Thymus (tissue), 14 donors: ENCODE measurements around the gene CCDC51. TPM values are rescaled to one million over a fixed set of nuclear protein-coding genes. Genes with fewer than 3 reads are reported as not detected.
"Not testable (repeated sequence)": the region's sequence is repeated elsewhere in the genome, so short reads cannot be mapped to it uniquely, and the experiment has no call there.

Source experiments
- DNase-seq, 9 donors: peaks; one replicate each; pipeline ENCODE4 v3.0.0-alpha.2; 2013; ENCODE audit warnings: low spot score in 9 of 9, low read depth in 6 of 9, missing footprints in 1 of 9
- H3K27ac ChIP-seq, 2 donors: one replicate each; pipeline ENCODE4 v1.5.1; 2013; ENCODE audit warnings: control low read depth in 1 of 2, low read depth in 1 of 2, low read length in 1 of 2, mild to moderate bottlenecking in 1 of 2, moderate library complexity in 1 of 2
- H3K27me3 ChIP-seq, 2 donors: one replicate each; pipeline ENCODE4 v1.5.1; 2013; ENCODE audit warnings: low read length in 1 of 2; ENCODE audit not compliant: control insufficient read depth in 2 of 2, insufficient read depth in 1 of 2
- H3K36me3 ChIP-seq, 2 donors: one replicate each; pipeline ENCODE4 v1.5.1; 2013; ENCODE audit warnings: low read length in 1 of 2, mild to moderate bottlenecking in 1 of 2, moderate library complexity in 1 of 2; ENCODE audit not compliant: control insufficient read depth in 2 of 2, insufficient read depth in 2 of 2
- H3K4me1 ChIP-seq, 2 donors: one replicate each; pipeline ENCODE4 v1.5.1; 2013; ENCODE audit warnings: low read length in 2 of 2; ENCODE audit not compliant: control insufficient read depth in 2 of 2, insufficient read depth in 2 of 2
- H3K4me3 ChIP-seq, 2 donors: one replicate each; pipeline ENCODE4 v1.5.1; 2013; ENCODE audit warnings: low read length in 2 of 2, control low read depth in 1 of 2, mild to moderate bottlenecking in 1 of 2
- H3K9me3 ChIP-seq, 2 donors: one replicate each; pipeline ENCODE4 v1.5.1; 2013; ENCODE audit warnings: low read length in 1 of 2, mild to moderate bottlenecking in 1 of 2; ENCODE audit not compliant: control insufficient read depth in 2 of 2, insufficient read depth in 1 of 2
- WGBS: extraction: QIAGEN DNeasy Blood & Tissue Kit; methylation state at CpG from one replicate; pipeline ENCODE4 v1.1.7; 2013; 5-methylcytosine and 5-hydroxymethylcytosine counted together
- long read RNA-seq, 10 donors: transcript quantifications; one replicate each; lab custom pipeline, GENCODE V29; 2026
- polyA plus RNA-seq: library from polyadenylated mRNA; stranded (reverse); fragments of 200-250 nt; gene quantifications from one replicate; pipeline ENCODE4 v1.2.3, GENCODE V29; 2013
- total RNA-seq: library from RNA; stranded (reverse); fragments of 120-200 nt; gene quantifications from one replicate; pipeline ENCODE4 v1.2.4, GENCODE V29; 2013
- donor health status: healthy.

CCDC51 gene, protein sequence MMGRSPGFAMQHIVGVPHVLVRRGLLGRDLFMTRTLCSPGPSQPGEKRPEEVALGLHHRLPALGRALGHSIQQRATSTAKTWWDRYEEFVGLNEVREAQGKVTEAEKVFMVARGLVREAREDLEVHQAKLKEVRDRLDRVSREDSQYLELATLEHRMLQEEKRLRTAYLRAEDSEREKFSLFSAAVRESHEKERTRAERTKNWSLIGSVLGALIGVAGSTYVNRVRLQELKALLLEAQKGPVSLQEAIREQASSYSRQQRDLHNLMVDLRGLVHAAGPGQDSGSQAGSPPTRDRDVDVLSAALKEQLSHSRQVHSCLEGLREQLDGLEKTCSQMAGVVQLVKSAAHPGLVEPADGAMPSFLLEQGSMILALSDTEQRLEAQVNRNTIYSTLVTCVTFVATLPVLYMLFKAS
- 17.8 TPM for total RNA-seq
- polyA plus RNA-seq: 14.1 TPM
- long read RNA-seq, donor 1, partial matches to known transcripts: 0 of 1 reads
- long read RNA-seq, donor 1, other reads (novel, unspliced or antisense): 0 of 1 reads
- long read RNA-seq, donor 2, partial matches to known transcripts: 0 of 2 reads
- long read RNA-seq, donor 2, other reads (novel, unspliced or antisense): 0 of 2 reads
- long read RNA-seq, donor 3, partial matches to known transcripts: 0 of 7 reads
- long read RNA-seq, donor 3, other reads (novel, unspliced or antisense): 0 of 7 reads
- long read RNA-seq, donor 4, partial matches to known transcripts: 0 of 1 reads
- long read RNA-seq, donor 4, other reads (novel, unspliced or antisense): 0 of 1 reads
- long read RNA-seq, donor 5, partial matches to known transcripts: 0 of 6 reads
- long read RNA-seq, donor 5, other reads (novel, unspliced or antisense): 0 of 6 reads
- long read RNA-seq, donor 6, partial matches to known transcripts: 0 of 3 reads
- long read RNA-seq, donor 6, other reads (novel, unspliced or antisense): 0 of 3 reads
- long read RNA-seq, donor 7, partial matches to known transcripts: 0 of 12 reads
- long read RNA-seq, donor 7, other reads (novel, unspliced or antisense): 5 of 12 reads
- long read RNA-seq, donor 8: 0 reads
- long read RNA-seq, donor 9, partial matches to known transcripts: 0 of 3 reads
- long read RNA-seq, donor 9, other reads (novel, unspliced or antisense): 0 of 3 reads
- long read RNA-seq, donor 10, partial matches to known transcripts: 927 of 969 reads
- long read RNA-seq, donor 10, other reads (novel, unspliced or antisense): 39 of 969 reads

DNA sequence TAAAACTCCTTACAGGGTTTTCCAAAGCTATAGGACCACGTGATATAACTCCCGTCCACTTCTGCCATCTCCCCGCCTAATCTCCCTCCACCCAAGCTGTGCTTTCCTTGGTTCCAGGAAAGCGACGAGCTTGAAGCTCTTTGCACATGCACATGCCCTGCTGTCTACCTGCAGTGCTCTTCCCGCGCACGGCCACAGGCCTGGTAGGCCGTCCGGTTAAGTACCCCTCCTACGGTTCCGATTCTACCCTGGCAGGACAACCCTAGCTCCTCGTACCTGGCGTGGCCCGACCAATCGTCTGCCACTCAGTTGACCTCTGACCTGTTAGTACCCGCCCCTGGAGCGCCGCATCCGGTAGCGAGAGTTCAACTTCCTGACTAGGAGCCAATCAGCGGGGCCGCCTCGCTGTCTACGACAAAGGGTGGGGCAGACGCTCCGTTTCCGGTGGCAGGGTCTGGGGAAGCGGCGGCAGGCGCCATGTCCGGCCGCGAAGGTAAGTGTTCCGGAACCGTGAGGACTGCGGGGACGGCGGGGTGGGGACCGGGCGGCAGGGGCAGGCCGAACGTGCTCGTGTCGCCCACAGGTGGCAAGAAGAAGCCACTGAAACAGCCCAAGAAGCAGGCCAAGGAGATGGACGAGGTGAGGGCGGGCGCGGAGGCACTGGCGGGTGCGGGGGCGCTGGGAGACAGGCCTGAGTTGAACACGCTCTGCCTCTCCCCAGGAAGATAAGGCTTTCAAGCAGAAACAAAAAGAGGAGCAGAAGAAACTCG, at the start of gene CCDC51, which contains the start of gene TMA7:
CCDC51 (minus strand) TSS at position 300 of the 770 bp plus-strand sequence. CDS start 4,991 bp downstream, outside the sequence.
TMA7 (plus strand) TSS at position 438 of the 770 bp plus-strand sequence; CDS start at position 478, 40 bp downstream.
- WGBS: under 1% methylated on average over 54 of the region's 54 CpGs
- Histone ChIP-seq H3K27me3 (no peaks in the 10 kb centered on the region), H3K4me1 (peaks cover 12 to 30% of the 10 kb centered on the region in 2 donors), H3K4me3 (peak within 1 kb of the TSS; percentile 69 to 85), H3K9me3 (no peaks in the 10 kb centered on the region), H3K36me3 (peaks cover 28% of the 10 kb centered on the region in 2 donors), H3K27ac (peak within 1 kb of the TSS; percentile 87 to 98)
- DNase-seq: peak; percentile 91 to 98 (median 94)

DNA sequence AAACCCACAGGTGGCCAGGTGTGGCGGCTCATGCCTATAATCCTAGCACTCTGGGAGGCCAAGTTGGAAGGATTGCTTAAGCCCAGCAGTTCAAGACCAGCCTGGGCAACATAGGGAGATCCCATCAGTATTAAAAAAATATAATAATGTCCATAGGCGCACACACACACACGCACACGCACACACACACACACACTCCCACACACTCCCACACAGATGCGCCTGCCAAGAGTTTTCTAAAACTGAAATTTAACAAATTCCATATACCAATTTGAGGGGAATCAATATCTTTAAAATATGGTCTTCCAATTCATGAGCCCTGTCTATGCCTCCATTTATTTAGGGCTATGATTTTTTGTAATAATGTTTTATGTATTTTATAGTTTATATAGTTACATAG, 47.0 kb upstream of the CCDC51 start:
- DNase-seq: no peak
- no peaks in the 10 kb centered on the region for H3K4me1 ChIP-seq

DNA sequence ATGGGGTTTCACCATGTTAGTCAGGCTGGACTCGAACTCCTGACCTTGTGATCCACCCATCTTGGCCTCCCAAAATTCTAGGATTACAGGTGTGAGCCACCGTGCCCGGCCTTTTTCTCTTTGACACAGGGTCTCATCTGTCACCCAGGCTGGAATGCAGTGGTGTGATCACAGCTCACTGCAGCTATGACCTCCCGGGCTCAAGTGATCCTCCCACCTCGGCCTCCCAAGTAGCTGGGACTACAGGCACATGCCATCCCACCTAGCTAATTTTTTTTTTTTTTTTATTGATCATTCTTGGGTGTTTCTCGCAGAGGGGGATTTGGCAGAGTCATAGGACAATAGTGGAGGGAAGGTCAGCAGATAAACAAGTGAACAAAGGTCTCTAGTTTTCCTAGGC, 42.9 kb upstream of the CCDC51 start:
- not testable (repeated sequence) for H3K27me3 ChIP-seq, H3K36me3 ChIP-seq, H3K27ac ChIP-seq, DNase-seq, H3K4me3 ChIP-seq, H3K9me3 ChIP-seq
- 98% methylated on average over 6 of the region's 6 CpGs for WGBS
- peaks cover 8 to 22% of the 10 kb centered on the region in 2 donors for H3K4me1 ChIP-seq

More for the DNA sequence above, 47.0 kb upstream of the CCDC51 start:
- H3K4me3 ChIP-seq: no peak overlapping the region
- H3K36me3 ChIP-seq: no peaks in the 10 kb centered on the region
- H3K27ac ChIP-seq: no peak overlapping the region
- 98% methylated on average over 5 of the region's 5 CpGs for WGBS
- H3K9me3 ChIP-seq: no peaks in the 10 kb centered on the region
- H3K27me3 ChIP-seq: no peaks in the 10 kb centered on the region

DNA sequence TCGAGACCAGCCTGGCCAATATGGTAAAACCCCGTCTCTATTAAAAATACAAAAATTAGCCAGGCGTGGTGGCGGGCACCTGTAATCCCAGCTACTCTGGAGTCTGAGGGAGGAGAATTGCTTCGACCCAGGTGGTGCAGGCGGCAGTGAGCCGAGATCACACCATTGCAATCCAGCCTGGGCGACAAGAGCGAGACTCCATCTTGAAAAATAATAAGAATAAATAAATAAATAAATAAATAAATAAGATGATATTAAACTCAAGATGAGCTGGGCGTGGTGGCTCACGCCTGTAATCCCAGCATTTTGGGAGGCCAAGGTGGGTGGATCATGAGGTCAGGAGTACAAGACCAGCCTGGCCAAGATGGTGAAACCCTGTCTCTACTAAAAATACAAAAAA, 41.0 kb upstream of the CCDC51 start:
- H3K9me3 ChIP-seq, H3K27me3 ChIP-seq, H3K27ac ChIP-seq, H3K36me3 ChIP-seq, DNase-seq, H3K4me3 ChIP-seq: not testable (repeated sequence)
- H3K4me1 ChIP-seq: peaks cover 8 to 32% of the 10 kb centered on the region in 2 donors
- over 99% methylated on average over 11 of the region's 11 CpGs for WGBS

DNA sequence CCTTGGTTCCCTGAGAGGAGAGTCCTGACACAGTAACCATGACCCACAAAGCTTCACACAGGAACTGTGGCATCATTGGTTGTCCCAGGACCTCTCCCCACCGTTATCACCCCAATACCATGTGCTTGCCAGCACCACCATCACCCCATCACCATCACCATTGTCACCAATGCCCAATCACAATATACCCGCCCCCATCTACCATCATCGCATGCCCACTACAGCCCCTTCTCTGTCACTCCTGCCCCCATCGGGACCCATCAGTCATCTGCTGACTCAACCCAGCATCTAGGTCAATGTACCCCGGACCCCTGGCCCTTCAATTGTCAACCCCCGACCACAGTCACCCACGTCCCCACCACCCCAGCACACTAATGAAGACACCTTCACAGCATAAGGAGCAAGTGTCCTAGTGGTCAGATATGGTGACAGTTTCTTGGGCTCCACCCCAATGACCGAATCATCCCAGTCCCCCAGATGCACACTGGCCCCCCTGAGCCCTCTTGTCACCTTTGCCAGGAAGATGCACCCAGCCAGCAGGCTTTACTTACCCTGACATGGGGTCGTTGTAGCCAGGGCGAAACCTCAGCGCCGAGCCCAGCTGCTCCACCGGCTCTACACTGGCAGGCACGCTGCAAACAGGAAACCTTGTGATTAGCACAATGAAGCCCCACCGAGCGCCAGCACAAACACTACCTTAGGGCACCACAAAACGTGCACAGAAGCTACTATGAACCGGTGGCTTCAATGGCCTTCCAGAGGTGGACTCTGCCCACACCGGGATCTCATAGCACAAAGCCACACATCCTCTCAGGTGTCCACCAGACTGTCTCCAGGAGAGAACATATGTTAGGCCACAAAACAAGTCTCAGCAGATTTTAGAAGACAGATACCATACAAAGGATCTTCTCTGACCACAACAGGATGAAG, 39.0 kb upstream of the CCDC51 start:
- peaks cover 8 to 32% of the 10 kb centered on the region in 2 donors for H3K4me1 ChIP-seq
- 37% methylated on average over 19 of the region's 19 CpGs for WGBS
- H3K27ac ChIP-seq: peak overlapping the region; percentile 75 to 88
- no peaks in the 10 kb centered on the region for H3K9me3 ChIP-seq
- peak in 5 of 9 donors; percentile 51 to 83 (median 59) for DNase-seq
- no peaks in the 10 kb centered on the region for H3K27me3 ChIP-seq
- no peaks in the 10 kb centered on the region for H3K36me3 ChIP-seq
- H3K4me3 ChIP-seq: peak overlapping the region in 1 of 2 donors; percentile 5

DNA sequence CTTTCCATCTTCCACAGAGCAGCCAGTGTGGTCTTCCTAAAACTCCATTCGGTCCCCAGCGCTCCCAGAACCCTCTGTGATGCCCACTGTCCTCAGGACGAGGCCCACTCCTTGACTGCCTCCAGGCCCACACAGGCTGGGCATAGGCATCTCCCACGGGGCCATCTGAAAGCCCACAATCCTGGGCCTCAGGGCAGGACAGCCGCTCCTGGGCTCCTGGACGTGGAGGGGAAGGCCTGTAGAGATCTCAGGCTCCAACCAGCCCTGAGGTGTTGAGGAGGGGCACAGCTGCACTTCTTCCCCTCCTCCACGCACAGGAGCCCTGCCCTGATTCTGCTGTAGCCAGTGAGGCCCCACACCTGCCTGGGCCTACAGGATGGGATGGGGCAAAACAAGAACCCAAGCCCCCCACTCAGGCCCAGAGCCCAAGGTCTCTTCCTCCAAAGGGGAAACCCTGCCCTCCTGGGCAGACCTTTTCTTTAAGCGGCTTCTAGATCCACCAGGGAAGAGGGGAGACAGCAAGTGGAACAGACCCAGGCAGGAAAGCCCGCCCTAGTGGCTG, 38.1 kb upstream of the CCDC51 start:
- peak overlapping the region in 1 of 2 donors; percentile 75 for H3K27ac ChIP-seq

DNA sequence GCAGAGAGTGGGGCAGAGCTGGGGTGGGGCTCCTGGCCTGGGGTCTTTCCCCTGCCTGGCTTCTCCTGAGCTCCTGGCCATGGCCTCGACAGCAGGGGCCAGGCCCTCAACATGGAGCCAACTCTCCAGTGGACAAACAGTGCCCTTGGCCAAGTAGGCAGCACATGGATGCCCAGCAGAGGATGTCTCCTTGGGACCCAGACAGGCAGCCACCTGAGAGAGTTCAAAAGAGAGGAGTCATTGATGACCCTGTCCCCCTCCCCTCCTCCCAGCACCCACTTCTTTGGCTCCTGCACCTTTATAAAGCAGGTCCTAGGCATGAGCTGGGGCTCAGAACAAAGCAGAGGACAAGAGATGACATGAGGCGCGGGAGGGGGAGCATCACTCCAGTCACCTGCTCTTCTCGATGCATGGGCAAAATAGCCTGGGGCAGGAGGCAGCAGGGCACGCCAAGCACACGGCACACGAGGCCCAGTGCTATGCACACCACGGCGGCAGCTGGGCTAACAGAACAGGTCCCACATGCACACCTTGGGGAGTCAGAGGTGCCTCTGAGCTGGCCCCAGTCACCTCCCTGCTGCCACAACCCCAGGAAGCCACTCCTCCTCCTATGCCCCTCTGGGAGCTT, 36.6 kb upstream of the CCDC51 start:
- Histone ChIP-seq H3K9me3 (no peaks in the 10 kb centered on the region), H3K4me3 (no peak overlapping the region), H3K36me3 (no peaks in the 10 kb centered on the region), H3K4me1 (peaks cover 16 to 51% of the 10 kb centered on the region in 2 donors), H3K27me3 (no peaks in the 10 kb centered on the region), H3K27ac (no peak overlapping the region)
- no peak for DNase-seq
- 96% methylated on average over 9 of the region's 9 CpGs for WGBS

More for the DNA sequence above, 38.1 kb upstream of the CCDC51 start:
- DNase-seq: peak in 3 of 9 donors; percentile 23 to 69 (median 53)
- Histone ChIP-seq H3K9me3 (no peaks in the 10 kb centered on the region), H3K36me3 (no peaks in the 10 kb centered on the region), H3K4me3 (no peak overlapping the region), H3K27me3 (no peaks in the 10 kb centered on the region), H3K4me1 (peaks cover 14 to 40% of the 10 kb centered on the region in 2 donors)
- 90% methylated on average over 9 of the region's 9 CpGs for WGBS
